ENCODE results near the gene JUND. TPM values are rescaled to one million over a fixed set of nuclear protein-coding genes. Genes with fewer than 3 reads are reported as not detected.

JUND gene
- total RNA-seq, 5 donors from 2014 or later (not counting 1 experiment from before 2014, with no cell fraction given), result 247 to 1,161 (median 272) TPM

- no peaks in the 10 kb centered on the region for H3K9me3 Mint-ChIP-seq
- ChIA-PET CTCF (no interaction called here), POLR2A (no interaction called here)
- peaks cover 37 to 78% of the 10 kb centered on the region in 2 experiments for H3K4me1 ChIP-seq (ENCODE audit: control insufficient read depth in 1 of 2, extremely low read depth in 1 of 2, insufficient read depth in 2 of 2, low read length in 2 of 2)
- H3K4me1 Mint-ChIP-seq, result peaks cover 60 to 69% (median 68%) of the 10 kb centered on the region in 3 donors
- DNase-seq, result no peak
- peak overlapping the region; percentile 47 for H3K27ac ChIP-seq (ENCODE audit: low read length)
- peak overlapping the region; percentile 94 to 95 for H3K27ac Mint-ChIP-seq
- no peak overlapping the region for H3K4me3 ChIP-seq (ENCODE audit: control insufficient read depth in 1 of 2, extremely low read depth in 1 of 2, low read length in 1 of 2)
- no peaks in the 10 kb centered on the region for H3K9me3 ChIP-seq
- no peaks in the 10 kb centered on the region for H3K27me3 ChIP-seq (replicated peaks in 1 of 2; ENCODE audit: control insufficient read depth in 2 of 2, extremely low read depth in 1 of 2, insufficient read depth in 2 of 2, low read length in 1 of 2)
- H3K27me3 Mint-ChIP-seq, result no peaks in the 10 kb centered on the region
- H3K36me3 ChIP-seq (ENCODE audit: control insufficient read depth in 2 of 2, extremely low read depth in 1 of 2, insufficient read depth in 1 of 2, low read length in 1 of 2), result peaks cover 3 to 14% of the 10 kb centered on the region in 2 donors
- peaks cover 3% of the 10 kb centered on the region for H3K36me3 Mint-ChIP-seq
- 74% methylated on average over 3 of the region's 7 CpGs for WGBS (ENCODE audit: insufficient coverage)
- no peak for ATAC-seq (replicated peaks in 1 of 4)
- H3K4me3 Mint-ChIP-seq, result peak overlapping the region in 2 of 3 donors; percentile 4 to 86
Measured at GRCh38 chr19:18319591-18320135, 38.2 kb upstream of the JUND start.

GRCh38 chr19:18317961-18318800, 36.8 kb upstream of the JUND start:
- Histone ChIP-seq H3K4me3 (ENCODE audit: control insufficient read depth in 1 of 2, extremely low read depth in 1 of 2, low read length in 1 of 2) (peak overlapping the region; percentile 15 to 52), H3K4me1 (ENCODE audit: control insufficient read depth in 1 of 2, extremely low read depth in 1 of 2, insufficient read depth in 2 of 2, low read length in 2 of 2) (peaks cover 28 to 65% of the 10 kb centered on the region in 2 experiments), H3K9me3 (no peaks in the 10 kb centered on the region), H3K27me3 (replicated peaks in 1 of 2; ENCODE audit: control insufficient read depth in 2 of 2, extremely low read depth in 1 of 2, insufficient read depth in 2 of 2, low read length in 1 of 2) (no peaks in the 10 kb centered on the region), H3K36me3 (ENCODE audit: control insufficient read depth in 2 of 2, extremely low read depth in 1 of 2, insufficient read depth in 1 of 2, low read length in 1 of 2) (peaks cover 4 to 23% of the 10 kb centered on the region in 2 donors), H3K27ac (ENCODE audit: low read length) (peak overlapping the region; percentile 91)
- H3K4me3 Mint-ChIP-seq, result peak overlapping the region; percentile 62 to 86 (median 64)
- no peaks in the 10 kb centered on the region for H3K27me3 Mint-ChIP-seq
- CTCF ChIA-PET, result no interaction called here
- peaks cover 6% of the 10 kb centered on the region for H3K36me3 Mint-ChIP-seq
- H3K27ac Mint-ChIP-seq, result peak overlapping the region; percentile 95
- ATAC-seq (replicated peaks in 1 of 4), result peak; percentile 44 to 67 (median 53)
- POLR2A ChIA-PET, result interaction anchor here (0.6 to 1.6 kb wide), 4 partner anchors 26 to 39 kb away, joined by 3 to 13 read pairs (median 6); partner anchors contain the start of gene JUND (in 2 of the 2)
- 21% methylated on average over 13 of the region's 18 CpGs for WGBS (ENCODE audit: insufficient coverage)
- H3K4me1 Mint-ChIP-seq, result peaks cover 55 to 60% (median 57%) of the 10 kb centered on the region in 3 donors
- no peaks in the 10 kb centered on the region for H3K9me3 Mint-ChIP-seq
- DNase-seq, result peak in 24 of 35 experiments; percentile 22 to 66 (median 46)

GRCh38 chr19:18313398-18313797, 32.0 kb upstream of the JUND start:
- no peak for DNase-seq
- POLR2A ChIA-PET, result interaction anchor here in 1 of 2 donors (0.6 kb wide), 1 partner anchor 220 kb away, joined by 3 read pairs; no protein-coding TSS in a partner anchor
- no peak overlapping the region for H3K27ac Mint-ChIP-seq
- Histone ChIP-seq H3K27me3 (replicated peaks in 1 of 2; ENCODE audit: control insufficient read depth in 2 of 2, extremely low read depth in 1 of 2, insufficient read depth in 2 of 2, low read length in 1 of 2) (no peaks in the 10 kb centered on the region), H3K9me3 (no peaks in the 10 kb centered on the region), H3K4me3 (ENCODE audit: control insufficient read depth in 1 of 2, extremely low read depth in 1 of 2, low read length in 1 of 2) (no peak overlapping the region), H3K36me3 (ENCODE audit: control insufficient read depth in 2 of 2, extremely low read depth in 1 of 2, insufficient read depth in 1 of 2, low read length in 1 of 2) (peaks cover 12 to 40% of the 10 kb centered on the region in 2 donors), H3K27ac (ENCODE audit: low read length) (no peak overlapping the region), H3K4me1 (ENCODE audit: control insufficient read depth in 1 of 2, extremely low read depth in 1 of 2, insufficient read depth in 2 of 2, low read length in 2 of 2) (peaks cover 6 to 50% of the 10 kb centered on the region in 2 experiments)
- H3K9me3 Mint-ChIP-seq, result no peaks in the 10 kb centered on the region
- no peak overlapping the region for H3K4me3 Mint-ChIP-seq
- ATAC-seq (replicated peaks in 1 of 4), result no peak
- CTCF ChIA-PET, result no interaction called here
- peaks cover 15 to 32% (median 18%) of the 10 kb centered on the region in 3 donors for H3K4me1 Mint-ChIP-seq
- no CpG with 5 or more reads among the region's 3 CpGs for WGBS (ENCODE audit: insufficient coverage)
- peaks cover 9% of the 10 kb centered on the region for H3K36me3 Mint-ChIP-seq
- no peaks in the 10 kb centered on the region for H3K27me3 Mint-ChIP-seq

DNA sequence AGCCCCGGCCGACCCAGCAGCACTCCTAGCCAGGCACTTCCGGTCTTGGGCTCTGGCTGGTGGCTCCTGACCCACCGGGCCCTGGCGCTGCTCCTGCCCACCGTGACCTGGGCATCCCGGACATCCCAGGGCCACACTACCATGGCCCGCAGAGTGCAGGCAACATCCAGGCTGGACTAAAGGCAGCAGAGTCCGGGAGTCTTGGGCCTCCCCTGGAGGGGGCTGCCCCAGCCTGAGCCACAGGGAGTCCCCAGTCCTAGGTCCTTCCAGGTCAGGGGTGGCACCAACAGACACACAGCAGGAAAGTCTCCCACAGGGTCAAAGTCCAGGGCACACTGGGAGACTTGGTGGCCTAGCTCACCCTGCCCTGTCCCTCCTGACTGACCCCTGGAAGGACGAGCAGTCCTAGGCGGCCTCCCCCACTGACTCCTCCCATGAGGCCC, 30.7 kb upstream of the JUND start:
- H3K27ac Mint-ChIP-seq, result no peak overlapping the region
- H3K4me1 ChIP-seq (ENCODE audit: control insufficient read depth in 1 of 2, extremely low read depth in 1 of 2, insufficient read depth in 2 of 2, low read length in 2 of 2), result peaks cover 2 to 50% of the 10 kb centered on the region in 2 experiments
- no peak overlapping the region for H3K27ac ChIP-seq (ENCODE audit: low read length)
- ATAC-seq (replicated peaks in 1 of 4), result no peak
- no peaks in the 10 kb centered on the region for H3K27me3 ChIP-seq (replicated peaks in 1 of 2; ENCODE audit: control insufficient read depth in 2 of 2, extremely low read depth in 1 of 2, insufficient read depth in 2 of 2, low read length in 1 of 2)
- peaks cover 10% of the 10 kb centered on the region for H3K36me3 Mint-ChIP-seq
- no peak overlapping the region for H3K4me3 ChIP-seq (ENCODE audit: control insufficient read depth in 1 of 2, extremely low read depth in 1 of 2, low read length in 1 of 2)
- peaks cover 11 to 29% (median 11%) of the 10 kb centered on the region in 3 donors for H3K4me1 Mint-ChIP-seq
- H3K9me3 Mint-ChIP-seq, result no peaks in the 10 kb centered on the region
- H3K27me3 Mint-ChIP-seq, result no peaks in the 10 kb centered on the region
- ChIA-PET POLR2A (no interaction called here), CTCF (no interaction called here)
- H3K36me3 ChIP-seq (ENCODE audit: control insufficient read depth in 2 of 2, extremely low read depth in 1 of 2, insufficient read depth in 1 of 2, low read length in 1 of 2), result peaks cover 12 to 51% of the 10 kb centered on the region in 2 donors
- no peak overlapping the region for H3K4me3 Mint-ChIP-seq
- no peaks in the 10 kb centered on the region for H3K9me3 ChIP-seq
- DNase-seq, result no peak
- WGBS (ENCODE audit: insufficient coverage), result over 99% methylated on average over 9 of the region's 11 CpGs

DNA sequence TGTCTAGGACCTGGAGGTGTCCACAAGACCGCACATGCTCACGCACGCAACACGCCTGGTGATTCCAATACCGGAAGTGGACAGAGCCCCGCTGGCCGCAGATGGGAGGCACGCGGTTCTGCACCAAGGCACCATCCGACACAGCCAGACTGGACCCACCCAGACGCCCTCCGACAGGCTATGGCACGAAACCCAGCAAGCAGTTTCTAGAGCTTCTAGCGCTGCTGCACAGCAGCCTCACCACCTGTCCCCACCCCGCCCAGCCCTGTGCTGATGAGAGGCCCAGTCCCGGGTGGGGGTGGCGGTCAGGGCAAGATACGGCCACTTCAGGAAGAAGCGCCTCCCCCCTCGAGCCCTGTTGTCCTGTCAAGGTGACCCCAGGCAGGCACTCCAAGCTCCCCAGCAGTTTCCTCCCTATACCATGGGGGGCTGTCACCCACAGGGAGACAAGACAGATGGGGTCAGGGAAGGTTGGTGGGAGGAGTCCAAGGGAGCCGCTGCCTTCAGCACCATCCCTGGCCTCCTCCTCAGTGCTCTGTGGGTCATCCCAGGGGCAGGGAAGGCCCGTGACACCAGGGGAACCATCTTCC, 30.2 kb upstream of the JUND start:
- peaks cover 15 to 34% (median 16%) of the 10 kb centered on the region in 3 donors for H3K4me1 Mint-ChIP-seq
- H3K9me3 ChIP-seq, result no peaks in the 10 kb centered on the region
- peaks cover 12% of the 10 kb centered on the region for H3K36me3 Mint-ChIP-seq
- H3K27me3 Mint-ChIP-seq, result no peaks in the 10 kb centered on the region
- ATAC-seq (replicated peaks in 1 of 4) (no peak), DNase-seq (no peak)
- H3K4me3 ChIP-seq (ENCODE audit: control insufficient read depth in 1 of 2, extremely low read depth in 1 of 2, low read length in 1 of 2), result no peak overlapping the region
- WGBS (ENCODE audit: insufficient coverage), result 90% methylated on average over 11 of the region's 22 CpGs
- CTCF ChIA-PET, result no interaction called here
- peaks cover 12 to 52% of the 10 kb centered on the region in 2 donors for H3K36me3 ChIP-seq (ENCODE audit: control insufficient read depth in 2 of 2, extremely low read depth in 1 of 2, insufficient read depth in 1 of 2, low read length in 1 of 2)
- H3K4me3 Mint-ChIP-seq, result no peak overlapping the region
- H3K27ac ChIP-seq (ENCODE audit: low read length), result no peak overlapping the region
- POLR2A ChIA-PET, result no interaction called here
- no peaks in the 10 kb centered on the region for H3K9me3 Mint-ChIP-seq
- H3K4me1 ChIP-seq (ENCODE audit: control insufficient read depth in 1 of 2, extremely low read depth in 1 of 2, insufficient read depth in 2 of 2, low read length in 2 of 2), result peaks cover 3 to 50% of the 10 kb centered on the region in 2 experiments
- H3K27ac Mint-ChIP-seq, result no peak overlapping the region
- H3K27me3 ChIP-seq (replicated peaks in 1 of 2; ENCODE audit: control insufficient read depth in 2 of 2, extremely low read depth in 1 of 2, insufficient read depth in 2 of 2, low read length in 1 of 2), result no peaks in the 10 kb centered on the region

- Mint-ChIP-seq H3K27me3 (no peaks in the 10 kb centered on the region), H3K27ac (peak overlapping the region; percentile 39 to 46), H3K4me3 (no peak overlapping the region), H3K9me3 (no peaks in the 10 kb centered on the region), H3K36me3 (peaks cover 12% of the 10 kb centered on the region), H3K4me1 (peaks cover 20 to 37% (median 23%) of the 10 kb centered on the region in 3 donors)
- POLR2A ChIA-PET, result no interaction called here
- H3K27me3 ChIP-seq (replicated peaks in 1 of 2; ENCODE audit: control insufficient read depth in 2 of 2, extremely low read depth in 1 of 2, insufficient read depth in 2 of 2, low read length in 1 of 2), result no peaks in the 10 kb centered on the region
- DNase-seq, result no peak
- 78% methylated on average over 8 of the region's 13 CpGs for WGBS (ENCODE audit: insufficient coverage)
- ATAC-seq (replicated peaks in 1 of 4), result no peak
- H3K4me3 ChIP-seq (ENCODE audit: control insufficient read depth in 1 of 2, extremely low read depth in 1 of 2, low read length in 1 of 2), result no peak overlapping the region
- H3K36me3 ChIP-seq (ENCODE audit: control insufficient read depth in 2 of 2, extremely low read depth in 1 of 2, insufficient read depth in 1 of 2, low read length in 1 of 2), result peaks cover 12 to 58% of the 10 kb centered on the region in 2 donors
- CTCF ChIA-PET, result no interaction called here
- peaks cover 9 to 54% of the 10 kb centered on the region in 2 experiments for H3K4me1 ChIP-seq (ENCODE audit: control insufficient read depth in 1 of 2, extremely low read depth in 1 of 2, insufficient read depth in 2 of 2, low read length in 2 of 2)
- H3K27ac ChIP-seq (ENCODE audit: low read length), result no peak overlapping the region
- no peaks in the 10 kb centered on the region for H3K9me3 ChIP-seq
Measured at GRCh38 chr19:18310966-18311365, 29.5 kb upstream of the JUND start.
